AG04450 (cell line): ENCODE results near the gene ENTPD8. TPM values are rescaled to one million over a fixed set of nuclear protein-coding genes. Genes with fewer than 3 reads are reported as not detected.

Experiments used
- CTCF ChIA-PET: fragments of 300-600, 350-600 bp; formaldehyde crosslinking; extraction: SDS; loops from one replicate; lab custom pipeline; 2022; ENCODE audit warnings: antibody characterized with exemption, inconsistent platforms; lab: Charles Lee
- POLR2A ChIA-PET: fragments of 350-600 bp; formaldehyde crosslinking; extraction: SDS; loops from one replicate; lab custom pipeline; 2021; ENCODE audit warnings: antibody characterized with exemption, inconsistent platforms; lab: Yijun Ruan, JAX
- DNase-seq: peaks from one replicate; pipeline ENCODE4 v3.0.0-alpha.2; 2011; ENCODE audit warnings: low read depth, low spot score
- H3K27ac ChIP-seq: one replicate; pipeline ENCODE4 v1.5.1; 2012; ENCODE audit warnings: low read depth, low read length, control low read depth
- H3K27me3 ChIP-seq: one replicate; pipeline ENCODE4 v1.6.0; 2012; ENCODE audit warnings: low read length; ENCODE audit not compliant: control insufficient read depth, insufficient read depth
- H3K4me3 ChIP-seq: 2 replicates; pipeline ENCODE4 v1.5.1; 2011; ENCODE audit warnings: mild to moderate bottlenecking, low read depth, low read length, control low read depth
- H3K9me3 ChIP-seq: 2 replicates; pipeline ENCODE4 v1.5.1; 2012; ENCODE audit warnings: low read length; ENCODE audit not compliant: control insufficient read depth, insufficient read depth
- CTCF ChIP-seq: IDR thresholded peaks from 2 replicates; pipeline ENCODE4 v1.5.1; 2011; ENCODE audit warnings: low read depth, low read length, control low read depth, inconsistent platforms
- polyA plus RNA-seq: library from polyadenylated mRNA; depleted of rRNA; stranded (reverse); fragments of >200 nt; gene quantifications from 2 replicates; pipeline ENCODE4 v1.2.3, GENCODE V29; 2011

ENTPD8 gene
- polyA plus RNA-seq, 1 experiment: not detected

- H3K9me3 ChIP-seq: no peaks in the 10 kb centered on the region; the same call in 1 of the 2 replicates
- H3K27me3 ChIP-seq: no peaks in the 10 kb centered on the region
- H3K27ac ChIP-seq: no peak overlapping the region
- no peak for DNase-seq
- no peak overlapping the region for H3K4me3 ChIP-seq
- no peak for TF ChIP-seq CTCF
- ChIA-PET CTCF (no interaction called here), POLR2A (interaction anchor here (0.6 kb wide), 1 partner anchor 22 kb away, joined by 7 read pairs; no protein-coding TSS in a partner anchor)
Observed at GRCh38 chr9:137454597-137455358, 13.6 kb upstream of the ENTPD8 start.

- Histone ChIP-seq H3K9me3 (no peaks in the 10 kb centered on the region; the same call in 1 of the 2 replicates), H3K4me3 (no peak overlapping the region), H3K27me3 (no peaks in the 10 kb centered on the region), H3K27ac (no peak overlapping the region)
- ChIA-PET CTCF (no interaction called here), POLR2A (interaction anchor here (1.1 kb wide), 1 partner anchor 213 kb away, joined by 3 read pairs; the partner anchor contains the start of gene TUBB4B)
- DNase-seq: no peak
- TF ChIP-seq CTCF: no peak
Observed at GRCh38 chr9:137454145-137454596, 13.0 kb upstream of the ENTPD8 start.

- Histone ChIP-seq H3K27me3 (no peaks in the 10 kb centered on the region), H3K27ac (no peak overlapping the region), H3K9me3 (no peaks in the 10 kb centered on the region; the same call in 1 of the 2 replicates), H3K4me3 (peak overlapping the region; percentile 31; the same call in 1 of the 2 replicates)
- POLR2A ChIA-PET: interaction anchor here (1.1 kb wide), 1 partner anchor 213 kb away, joined by 3 read pairs; the partner anchor contains the start of gene TUBB4B
- TF ChIP-seq CTCF: no peak
- peak; percentile 20 for DNase-seq
- CTCF ChIA-PET: no interaction called here
Observed at GRCh38 chr9:137453643-137454081, 12.5 kb upstream of the ENTPD8 start.

- Histone ChIP-seq H3K4me3 (no peak overlapping the region), H3K27me3 (no peaks in the 10 kb centered on the region), H3K9me3 (no peaks in the 10 kb centered on the region; the same call in 1 of the 2 replicates), H3K27ac (no peak overlapping the region)
- CTCF ChIA-PET: no interaction called here
- no peak for TF ChIP-seq CTCF
- no peak for DNase-seq
- POLR2A ChIA-PET: interaction anchor here (1.1 kb wide), 1 partner anchor 212 kb away, joined by 3 read pairs; the partner anchor contains the start of gene TUBB4B
Observed at GRCh38 chr9:137452761-137453642, 11.8 kb upstream of the ENTPD8 start.
